Smooth muscle cell (in vitro differentiated cells): Measurements from ENCODE around the gene MAMSTR. TPM values are rescaled to one million over a fixed set of nuclear protein-coding genes. Genes with fewer than 3 reads are reported as not detected.
A peak's percentile ranks its signal among the peaks of the same experiment; 100 is the strongest.

Experiments
- DNase-seq: peaks from one replicate; lab custom pipeline; 2025; ENCODE audit not compliant: unreplicated experiment; lab: John Stamatoyannopoulos, UW
- H2AFZ ChIP-seq: fragments of 200-600 bp; sonication (generic); 2 replicates; pipeline ENCODE4 v1.6.0; 2016; ENCODE audit warnings: antibody characterized with exemption, low read depth, mild to moderate bottlenecking
- H3F3A ChIP-seq: fragments of 200-600 bp; sonication (generic); 2 replicates; pipeline ENCODE4 v1.6.0; 2017; ENCODE audit warnings: antibody characterized with exemption, low read depth
- H3K27ac ChIP-seq: fragments of 200-600 bp; sonication (generic); 2 replicates; pipeline ENCODE4 v1.5.1; 2016; ENCODE audit warnings: low read depth, mild to moderate bottlenecking
- H3K27me3 ChIP-seq: fragments of 200-600 bp; sonication (generic); 2 replicates; pipeline ENCODE4 v1.6.1; 2016; ENCODE audit warnings: low read depth, mild to moderate bottlenecking
- H3K36me3 ChIP-seq: fragments of 200-600 bp; sonication (generic); 2 replicates; pipeline ENCODE4 v1.5.1; 2016; ENCODE audit warnings: low read depth
- H3K4me1 ChIP-seq: fragments of 200-600 bp; sonication (generic); 2 replicates; pipeline ENCODE4 v1.5.1; 2016; ENCODE audit warnings: low read depth
- H3K4me2 ChIP-seq: fragments of 200-600 bp; sonication (generic); 2 replicates; pipeline ENCODE4 v1.6.0; 2016; ENCODE audit warnings: mild to moderate bottlenecking
- H3K4me3 ChIP-seq: fragments of 200-600 bp; sonication (generic); 2 replicates; pipeline ENCODE4 v1.5.1; 2016; ENCODE audit warnings: mild to moderate bottlenecking
- H3K79me2 ChIP-seq: fragments of 200-600 bp; sonication (generic); 2 replicates; pipeline ENCODE4 v1.6.0; 2016; ENCODE audit warnings: low read depth, mild to moderate bottlenecking
- H3K9ac ChIP-seq: fragments of 200-600 bp; sonication (generic); 2 replicates; pipeline ENCODE4 v1.6.0; 2016; ENCODE audit warnings: low read depth
- H3K9me3 ChIP-seq: fragments of 200-600 bp; sonication (generic); replicated peaks from 2 replicates; pipeline ENCODE4 v1.5.1; 2016; ENCODE audit warnings: low read depth
- H4K20me1 ChIP-seq: fragments of 200-600 bp; sonication (generic); 2 replicates; pipeline ENCODE4 v1.6.0; 2016; ENCODE audit warnings: low read depth
- CTCF ChIP-seq: fragments of 200-600 bp; sonication (generic); IDR thresholded peaks from 2 replicates; pipeline ENCODE4 v1.5.1; 2017; ENCODE audit warnings: borderline replicate concordance, mild to moderate bottlenecking, antibody characterized with exemption; ENCODE audit not compliant: insufficient read depth, poor library complexity, severe bottlenecking
- WGBS: methylation state at CpG from one replicate; pipeline ENCODE4 v1.1.7; 2016; ENCODE audit warnings: low lambda C conversion rate; 5-methylcytosine and 5-hydroxymethylcytosine counted together
- polyA plus RNA-seq: library from polyadenylated mRNA; unstranded; fragments of >200 nt; fragmentation: Nextera tagmentation; extraction: Ambion mirVana; gene quantifications from 2 replicates; pipeline ENCODE4 v1.2.1, GENCODE V29; 2016
- total RNA-seq: library from RNA; depleted of rRNA; stranded (reverse); fragments of >200 nt; gene quantifications from 2 replicates; pipeline ENCODE4 v1.2.3, GENCODE V29; 2014

MAMSTR gene
- total and polyA plus RNA-seq, 2 experiments from 2014 or later, result 0.58 to 3.9 TPM

GRCh38 chr19:48674921-48675824 is 44.4 kb downstream of the MAMSTR start:
- Histone ChIP-seq H3K4me2 (peak overlapping the region; percentile 27), H3K9ac (no peak overlapping the region), H3F3A (no peaks in the 10 kb centered on the region), H3K36me3 (no peaks in the 10 kb centered on the region), H3K27me3 (no peaks in the 10 kb centered on the region), H3K9me3 (no peaks in the 10 kb centered on the region), H4K20me1 (no peaks in the 10 kb centered on the region), H2AFZ (no peak overlapping the region), H3K27ac (no peak overlapping the region), H3K4me3 (no peak overlapping the region), H3K79me2 (no peaks in the 10 kb centered on the region), H3K4me1 (peaks cover 7% of the 10 kb centered on the region)
- TF ChIP-seq CTCF, result peak; percentile 79
- peak; percentile 36 for DNase-seq
- WGBS, result 39% methylated on average over 28 of the region's 28 CpGs

- Histone ChIP-seq H3K27me3 (no peaks in the 10 kb centered on the region), H3K79me2 (no peaks in the 10 kb centered on the region), H3K4me1 (peaks cover 7% of the 10 kb centered on the region), H3K4me3 (no peak overlapping the region), H3K9me3 (no peaks in the 10 kb centered on the region), H3K4me2 (no peak overlapping the region), H3K36me3 (no peaks in the 10 kb centered on the region), H3K9ac (no peak overlapping the region), H2AFZ (no peak overlapping the region), H3F3A (no peaks in the 10 kb centered on the region), H4K20me1 (no peaks in the 10 kb centered on the region), H3K27ac (no peak overlapping the region)
- no peak for DNase-seq
- no peak for TF ChIP-seq CTCF
- WGBS, result 86% methylated on average over 15 of the region's 19 CpGs
Measured at GRCh38 chr19:48674216-48674809, 45.2 kb downstream of the MAMSTR start.

- Histone ChIP-seq H3F3A (no peaks in the 10 kb centered on the region), H3K27me3 (no peaks in the 10 kb centered on the region), H3K4me1 (peaks cover 7% of the 10 kb centered on the region), H4K20me1 (no peaks in the 10 kb centered on the region), H3K9me3 (no peaks in the 10 kb centered on the region), H2AFZ (no peak overlapping the region), H3K27ac (no peak overlapping the region), H3K4me2 (no peak overlapping the region), H3K79me2 (no peaks in the 10 kb centered on the region), H3K36me3 (no peaks in the 10 kb centered on the region), H3K4me3 (no peak overlapping the region), H3K9ac (no peak overlapping the region)
- DNase-seq, result no peak
- no peak for TF ChIP-seq CTCF
- WGBS, result 78% methylated on average over 25 of the region's 25 CpGs
Measured at GRCh38 chr19:48673436-48674100, 46.0 kb downstream of the MAMSTR start.
